ENCODE data around the gene HINFP. TPM values are rescaled to one million over a fixed set of nuclear protein-coding genes. Genes with fewer than 3 reads are reported as not detected.

HINFP gene
- total RNA-seq, 1 experiment from 2014 or later, result 42.4 TPM

- no peak overlapping the region for H3T11ph ChIP-seq (ENCODE audit: low read length)
- H2BK120ac ChIP-seq (ENCODE audit: low read depth, low read length, poor library complexity, severe bottlenecking), result no peak overlapping the region
- no peak overlapping the region for H3K27ac Mint-ChIP-seq
- no peak overlapping the region for H3K9ac ChIP-seq (ENCODE audit: extremely low read depth, insufficient read length, low read length)
- no peak overlapping the region for H4K5ac ChIP-seq (ENCODE audit: insufficient read length, low read depth, low read length)
- no peak overlapping the region for H2BK15ac ChIP-seq (ENCODE audit: low read depth, low read length)
- no peak overlapping the region for H2BK12ac ChIP-seq (ENCODE audit: insufficient read length, low read depth, low read length)
- no peak overlapping the region for H3K4me2 ChIP-seq (ENCODE audit: insufficient read depth, insufficient read length, low read length)
- H3K36me3 Mint-ChIP-seq (ENCODE audit: insufficient read depth in 1 of 3, low read depth in 3 of 3), result no peaks in the 10 kb centered on the region; a peak in 2 of 7 replicates
- no peaks in the 10 kb centered on the region for H3K27me3 ChIP-seq (ENCODE audit: insufficient read depth, low read length)
- TF ChIP-seq CTCF (conservative IDR thresholded peaks at IDR 0.05), result no peak
- H2BK5ac ChIP-seq (ENCODE audit: insufficient read length, low read length), result no peak overlapping the region
- no peaks in the 10 kb centered on the region for H4K20me1 ChIP-seq (ENCODE audit: control insufficient read depth, insufficient read depth, insufficient read length)
- peak overlapping the region in 1 of 2 experiments; percentile 25; a peak in 1 of 5 replicates for H3K4me3 Mint-ChIP-seq
- H3K4ac ChIP-seq (ENCODE audit: low read depth, low read length), result no peak overlapping the region
- H3K14ac ChIP-seq (ENCODE audit: insufficient read depth, low read length), result no peak overlapping the region
- no CpG with 5 or more reads among the region's 24 CpGs for WGBS (ENCODE audit: extremely low coverage, insufficient read length, low lambda C conversion rate)
- H3K79me2 ChIP-seq (ENCODE audit: insufficient read depth, low read length), result no peaks in the 10 kb centered on the region
- H3K9me3 Mint-ChIP-seq, result no peaks in the 10 kb centered on the region; a peak in 1 of 5 replicates
- DNase-seq, result peak; percentile 59
- H3K18ac ChIP-seq (ENCODE audit: insufficient read length, low read depth, low read length), result no peak overlapping the region
- H3K4me1 Mint-ChIP-seq, result peaks cover 13 to 22% of the 10 kb centered on the region in 2 experiments
- peaks cover 2% of the 10 kb centered on the region for H3K23me2 ChIP-seq (ENCODE audit: insufficient read length, low read depth, low read length, poor library complexity, severe bottlenecking)
- H4K91ac ChIP-seq (ENCODE audit: insufficient read length, low read depth, low read length), result no peak overlapping the region
- H3K79me1 ChIP-seq (ENCODE audit: insufficient read depth, low read depth, low read length, poor library complexity, severe bottlenecking), result no peaks in the 10 kb centered on the region
- no peaks in the 10 kb centered on the region for H3K4me1 ChIP-seq (ENCODE audit: insufficient read depth, low read length)
- no peak overlapping the region for H2AK5ac ChIP-seq (ENCODE audit: insufficient read length, low read length)
- H3K56ac ChIP-seq (ENCODE audit: insufficient read length, low read depth, low read length), result no peak overlapping the region
- H3K27me3 Mint-ChIP-seq (ENCODE audit: low read depth), result no peaks in the 10 kb centered on the region; the same call in 1 of the 2 replicates
- no peak overlapping the region for H3K23ac ChIP-seq (ENCODE audit: insufficient read length, low read depth, low read length)
- H3K27ac ChIP-seq (ENCODE audit: insufficient read length, low read depth, low read length), result no peak overlapping the region
- H2BK20ac ChIP-seq (ENCODE audit: low read depth, low read length, poor library complexity, severe bottlenecking), result no peak overlapping the region
- H4K8ac ChIP-seq (replicated peaks; ENCODE audit: insufficient read length, low read depth, low read length), result no peak overlapping the region
- no peak overlapping the region for H2AFZ ChIP-seq (ENCODE audit: low read length)
- no peaks in the 10 kb centered on the region for H3K9me3 ChIP-seq (ENCODE audit: control insufficient read depth, low read depth, low read length)
Observed at GRCh38 chr11:119115484-119116234, 5.7 kb upstream of the HINFP start.

All from H9 (cell line).